Measurements from ENCODE around the gene PLA2G2F.
"Not testable (repeated sequence)": the region's sequence is repeated elsewhere in the genome, so short reads cannot be mapped to it uniquely, and the experiment has no call there.

PLA2G2F gene

DNA sequence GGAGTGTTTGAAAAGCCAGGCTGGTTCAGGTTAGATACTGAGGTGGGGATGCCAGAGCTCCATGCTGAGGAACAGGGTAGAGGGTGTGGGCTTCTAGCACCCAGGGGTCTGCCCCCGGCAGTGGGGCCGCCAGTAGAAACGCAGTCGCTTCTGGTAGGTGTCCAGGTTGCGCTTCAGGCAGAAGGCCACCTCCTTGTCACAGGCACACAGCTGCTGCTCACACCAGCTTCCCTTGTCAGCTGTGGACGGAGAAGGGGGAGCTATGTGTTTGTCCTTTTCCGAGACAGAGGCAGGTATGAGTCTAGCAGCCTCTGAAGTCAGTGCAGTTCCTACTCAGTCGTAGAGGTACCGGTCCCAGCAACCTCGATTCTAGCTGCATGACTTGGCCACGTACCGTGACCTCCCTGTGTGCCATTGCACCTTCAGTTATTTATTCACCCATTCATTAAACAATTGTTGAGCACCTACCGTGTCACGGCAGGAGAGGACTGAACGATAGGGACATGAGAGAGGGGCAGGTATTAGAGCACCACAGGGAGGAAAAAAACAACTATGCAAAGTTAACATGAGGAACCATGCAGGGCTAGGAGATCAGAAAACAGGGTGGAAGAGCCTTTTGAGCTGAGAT is 25.0 kb upstream of the PLA2G2F start:
- DNase-seq (ENCODE audit: low read depth, low spot score), result no peak

DNA sequence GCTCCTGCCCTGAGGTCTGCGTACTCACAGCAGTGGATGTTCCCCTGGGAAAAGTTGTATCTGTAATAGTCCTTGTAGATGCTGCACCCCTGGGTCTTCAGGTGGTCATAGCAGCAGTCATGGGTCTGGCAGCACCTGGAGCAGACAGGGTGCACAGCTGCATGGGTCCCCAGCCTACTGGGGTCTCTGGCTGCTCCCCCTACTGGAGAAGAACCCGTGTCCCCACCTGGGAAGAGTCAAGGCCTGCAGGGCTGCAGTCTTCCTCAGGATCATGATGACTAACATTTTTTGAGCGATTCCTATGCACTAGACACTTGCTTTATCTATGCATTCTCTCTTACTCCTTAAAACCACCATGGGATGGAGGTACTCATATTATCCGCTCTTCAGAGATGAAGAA is 23.6 kb upstream of the PLA2G2F start:
- DNase-seq (ENCODE audit: low read depth, low spot score), result no peak

DNA sequence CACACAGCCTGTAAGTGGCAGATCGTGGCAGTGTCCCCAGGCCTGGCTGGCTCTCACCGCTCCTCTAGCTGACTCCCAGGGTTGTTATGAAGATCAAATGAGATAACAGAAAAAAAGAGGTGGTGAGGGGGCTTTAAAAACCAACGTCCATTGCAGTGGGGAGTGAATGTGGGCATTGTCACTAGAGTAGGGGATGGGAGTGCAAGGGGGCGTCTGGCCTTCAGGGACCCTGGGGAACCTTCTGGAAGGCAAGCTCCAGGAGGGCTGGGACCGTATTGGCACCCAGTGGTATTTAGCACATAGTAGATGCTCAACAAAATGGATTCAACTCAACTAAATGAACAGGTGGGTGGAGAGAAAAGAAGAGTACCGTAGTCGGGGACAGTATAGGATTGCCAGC is 23.2 kb upstream of the PLA2G2F start:
- no peak for DNase-seq (ENCODE audit: low read depth, low spot score)

DNA sequence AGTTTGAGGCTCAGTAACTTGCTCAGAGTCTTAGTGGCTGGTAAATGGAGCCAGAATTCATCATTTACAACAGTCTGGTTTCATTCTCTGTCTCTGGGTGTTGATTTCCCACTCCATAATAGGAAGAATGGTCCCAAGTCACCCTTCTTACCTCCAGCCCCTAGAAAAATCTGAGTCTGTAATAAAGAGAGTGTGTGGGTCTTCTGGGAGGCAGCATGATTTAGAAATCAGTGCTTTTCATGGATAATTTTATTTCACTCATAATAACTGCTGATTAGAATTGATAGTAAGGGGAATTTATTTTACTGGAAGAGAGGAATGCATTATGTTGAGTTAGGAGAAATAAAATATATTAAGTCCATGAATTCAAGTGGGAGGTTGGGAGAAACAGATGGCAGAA is 21.9 kb upstream of the PLA2G2F start:
- DNase-seq (ENCODE audit: low read depth, low spot score), result no peak

DNA sequence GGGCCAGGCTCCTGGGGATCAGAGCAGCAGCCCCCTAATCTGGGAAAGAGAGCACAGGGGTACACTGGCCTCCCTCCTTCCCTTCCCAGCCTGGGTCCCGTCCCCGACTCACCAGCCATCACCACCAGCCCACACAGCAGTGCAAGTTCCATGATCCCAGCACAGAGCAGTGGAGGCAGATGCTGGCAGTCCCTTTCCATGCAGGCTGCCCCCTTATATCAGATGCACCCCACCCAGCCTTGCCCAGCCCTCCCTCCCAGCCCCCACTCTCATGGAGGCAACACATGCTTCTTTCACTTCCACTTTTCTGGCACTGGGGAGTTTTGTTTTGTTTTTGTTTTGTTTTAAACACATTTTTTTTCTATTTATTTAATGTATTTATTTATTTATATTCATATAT is 19.8 kb upstream of the PLA2G2F start, which contains the start of gene PLA2G2D:
Gene PLA2G2D (minus strand): TSS at position 190 of the 400 bp plus-strand sequence. CDS start 38 bp downstream, at position 152.
- DNase-seq (ENCODE audit: low read depth, low spot score), result no peak

DNA sequence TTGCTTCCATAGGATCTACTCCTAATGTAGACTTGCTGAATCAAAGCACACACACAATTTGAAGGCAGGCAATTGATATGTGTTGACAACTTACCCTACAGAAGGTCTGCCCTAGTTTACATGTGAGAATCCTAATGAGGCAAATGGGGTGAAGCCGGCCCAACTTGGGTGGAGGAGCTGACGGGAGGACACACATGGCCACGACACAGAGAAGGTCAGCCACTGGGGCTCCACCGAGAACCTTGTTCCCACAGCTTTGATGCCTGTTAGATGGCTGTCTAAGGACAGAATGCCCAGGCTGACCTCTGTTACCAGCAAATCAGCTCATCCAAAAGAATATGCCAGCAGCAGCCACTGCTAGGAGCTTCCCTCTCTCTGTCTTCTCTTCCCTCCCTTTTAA is 18.3 kb upstream of the PLA2G2F start:
- no peak for DNase-seq (ENCODE audit: low read depth, low spot score)

DNA sequence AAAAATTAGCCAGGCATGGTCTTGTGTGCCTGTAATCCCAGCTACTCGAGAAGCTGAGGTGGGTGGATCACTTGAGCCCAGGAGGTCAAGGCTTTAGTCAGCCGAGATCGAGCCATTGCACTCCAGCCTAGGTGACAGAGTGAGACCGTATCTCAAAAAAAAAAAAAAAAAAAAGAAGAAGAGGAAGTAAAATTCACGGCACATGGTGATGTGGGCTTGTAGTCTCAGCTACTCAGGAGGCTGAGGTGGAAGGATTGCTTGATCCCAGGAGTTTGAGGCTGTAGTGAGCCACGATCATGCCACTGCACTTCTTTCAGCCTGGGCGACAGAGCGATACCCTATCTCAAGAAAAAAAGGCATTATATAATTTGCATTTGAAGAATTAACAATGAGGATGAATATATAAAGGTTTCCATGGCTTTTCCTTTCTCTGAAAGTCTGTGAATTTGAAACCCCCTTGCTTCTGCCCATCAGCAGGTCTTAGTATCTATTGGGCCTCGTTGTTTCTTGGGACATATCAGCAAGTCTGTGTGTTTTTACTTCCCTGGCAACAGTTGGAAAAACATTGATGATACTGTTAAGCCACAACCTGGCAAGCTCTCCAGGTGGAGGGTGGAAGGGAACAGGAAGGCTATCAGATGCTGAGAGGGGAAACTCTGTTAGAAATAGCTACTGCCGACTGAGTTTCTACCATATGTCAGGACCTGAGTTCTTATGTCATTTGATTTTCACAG is 15.2 kb upstream of the PLA2G2F start:
- no peak for DNase-seq (ENCODE audit: low read depth, low spot score)

DNA sequence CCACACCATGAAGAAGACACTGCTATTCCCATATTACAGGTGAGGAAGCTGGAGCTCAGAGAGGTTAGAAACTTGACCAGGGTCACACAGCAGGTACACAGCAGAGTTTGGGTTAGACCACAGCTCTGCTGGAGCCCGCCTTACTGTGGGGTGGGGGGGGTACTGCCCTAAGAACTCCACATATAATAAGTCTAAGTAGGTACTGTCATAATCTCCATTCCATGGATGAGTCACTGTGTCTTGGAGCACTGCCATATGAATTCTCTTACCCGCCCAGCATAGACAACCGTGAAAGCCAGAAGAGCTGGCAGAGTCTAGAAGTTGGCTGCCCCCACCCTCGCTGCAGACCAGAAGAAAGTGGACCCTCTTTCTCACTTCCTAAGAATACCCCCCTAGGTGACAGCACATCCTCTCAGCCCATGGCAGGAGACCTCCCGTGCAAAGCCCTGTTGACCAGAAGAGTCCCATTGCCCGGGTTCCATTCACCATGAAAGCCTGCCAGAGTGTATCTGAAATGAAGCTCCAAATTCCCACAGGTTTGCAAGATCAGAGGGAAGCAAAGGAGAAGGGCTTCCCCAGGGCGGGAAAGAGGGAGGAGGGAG is 14.6 kb upstream of the PLA2G2F start:
- no peak for DNase-seq (ENCODE audit: low read depth, low spot score)

DNA sequence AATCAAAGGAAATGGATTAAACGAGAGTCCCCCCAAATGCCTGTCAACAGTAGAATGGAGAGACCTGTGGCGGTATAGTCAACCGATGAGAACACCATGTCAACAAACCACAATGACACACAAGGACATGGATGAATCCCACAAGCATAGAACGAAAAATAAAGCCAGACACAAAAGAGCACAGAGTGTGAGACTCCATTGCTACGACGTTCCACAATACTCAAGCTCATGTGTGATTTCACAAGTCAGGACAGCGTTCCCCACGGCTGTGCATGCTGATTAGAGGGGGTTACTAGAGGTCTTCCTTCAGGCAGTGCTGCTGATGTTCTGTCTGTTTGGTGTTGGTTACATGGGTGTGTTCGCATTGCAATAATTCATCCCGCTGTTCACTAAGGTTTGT is 14.0 kb upstream of the PLA2G2F start:
- DNase-seq (ENCODE audit: low read depth, low spot score), result no peak

DNA sequence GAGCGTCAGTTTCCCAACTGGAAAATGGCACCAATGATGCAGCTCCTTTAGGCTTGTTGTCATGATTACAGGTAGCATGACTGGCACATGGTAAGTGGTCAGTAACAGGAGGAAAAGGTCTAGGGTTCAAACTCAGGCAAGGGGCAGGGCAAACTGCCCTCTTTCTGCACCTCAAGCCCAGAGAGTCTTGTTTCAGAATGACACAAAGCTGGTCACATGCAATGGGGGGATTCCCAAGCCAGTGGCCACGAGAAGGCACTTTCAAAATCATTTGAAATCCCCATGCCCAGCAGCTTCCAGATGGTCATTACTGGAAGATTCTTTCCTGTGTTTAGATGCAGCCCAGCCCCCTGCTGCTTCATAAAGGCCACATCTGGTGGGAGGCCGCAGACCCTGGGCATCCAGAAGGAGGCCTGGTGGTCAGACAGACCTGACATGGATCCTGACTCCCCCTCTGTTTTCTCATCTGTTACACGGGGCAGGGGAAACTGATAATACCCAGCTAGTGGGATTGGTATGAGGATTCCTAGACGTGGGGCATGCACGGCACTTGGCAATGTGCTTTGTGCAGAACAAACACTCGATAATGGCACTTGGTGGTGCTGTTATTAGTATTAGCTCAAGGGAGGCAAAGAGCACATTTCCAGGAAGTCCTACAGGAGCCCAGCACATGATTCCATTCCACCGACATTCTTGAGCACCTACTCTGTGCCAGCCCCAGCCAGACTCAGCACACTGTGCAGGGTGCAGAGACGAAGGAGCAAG is 12.9 kb upstream of the PLA2G2F start:
- no peak for DNase-seq (ENCODE audit: low read depth, low spot score)

DNA sequence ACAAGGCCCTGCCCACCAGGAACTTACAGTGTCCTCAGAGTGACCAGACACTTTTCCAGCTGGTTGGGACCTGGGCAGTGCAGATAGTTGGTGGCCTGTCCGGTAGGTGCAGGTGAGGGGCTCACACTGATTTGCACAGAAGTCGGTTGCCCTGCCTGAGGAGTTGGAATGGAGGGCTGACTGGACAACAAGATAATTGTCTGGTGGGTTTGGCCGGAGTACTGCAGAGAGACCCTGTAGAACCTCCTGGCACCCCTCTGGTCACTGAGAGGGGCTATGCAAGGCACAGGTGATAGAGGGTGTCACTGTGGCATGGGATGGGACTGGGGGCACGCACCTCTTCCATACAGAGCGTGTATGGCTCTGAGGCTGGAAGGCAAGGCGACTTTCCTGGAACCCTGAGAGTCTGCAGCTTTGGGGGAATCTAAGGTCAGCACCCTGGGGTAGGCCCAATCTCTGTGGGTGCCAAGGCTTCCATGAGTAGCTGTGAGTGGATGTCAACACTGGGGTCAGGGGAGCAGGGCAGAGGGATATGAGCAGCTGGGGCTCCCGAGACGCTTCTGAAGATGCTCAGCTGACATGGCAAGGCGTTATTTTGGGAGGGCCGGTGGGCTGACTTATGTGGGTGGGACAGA is 12.2 kb upstream of the PLA2G2F start:
- no peak for DNase-seq (ENCODE audit: low read depth, low spot score)

DNA sequence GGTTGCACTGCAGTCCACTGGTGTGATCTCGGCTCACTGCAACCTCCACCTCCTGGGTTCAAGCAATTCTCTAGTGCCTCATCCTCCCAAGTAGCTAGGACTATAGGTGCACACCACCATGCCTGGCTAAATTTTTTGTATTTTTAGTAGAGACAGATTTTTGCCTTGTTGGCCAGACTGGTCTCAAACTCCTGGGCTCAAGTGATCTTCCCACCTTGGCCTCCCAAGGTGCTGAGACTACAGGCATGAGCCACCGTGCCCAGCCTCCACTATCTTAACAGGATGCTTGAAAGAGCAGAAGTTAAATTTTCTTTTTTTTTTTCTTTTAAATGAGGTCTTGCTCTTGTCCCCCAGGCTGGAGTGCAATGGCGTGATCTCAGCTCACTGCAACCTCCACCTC is 8.6 kb upstream of the PLA2G2F start:
- DNase-seq (ENCODE audit: low read depth, low spot score), result not testable (repeated sequence)

DNA sequence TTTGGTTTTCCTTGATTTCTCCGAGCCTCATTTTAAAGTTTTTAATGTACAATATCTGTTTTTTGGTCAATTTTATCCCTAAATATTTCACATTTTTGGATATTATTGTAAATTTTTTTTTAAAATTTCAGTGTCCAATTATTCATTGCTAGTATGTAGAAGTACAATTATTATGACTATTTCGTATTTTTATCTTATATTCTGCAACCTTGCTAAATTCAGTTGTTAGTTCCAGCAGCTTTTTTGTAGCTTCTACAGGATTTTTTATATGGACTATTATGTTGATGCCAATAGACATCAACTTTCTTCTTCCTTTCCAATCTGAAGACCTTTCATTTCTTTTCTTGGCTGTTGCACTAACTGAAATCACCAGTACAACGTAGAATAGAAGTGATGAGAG is 4.1 kb upstream of the PLA2G2F start:
- DNase-seq (ENCODE audit: low read depth, low spot score), result no peak

DNA sequence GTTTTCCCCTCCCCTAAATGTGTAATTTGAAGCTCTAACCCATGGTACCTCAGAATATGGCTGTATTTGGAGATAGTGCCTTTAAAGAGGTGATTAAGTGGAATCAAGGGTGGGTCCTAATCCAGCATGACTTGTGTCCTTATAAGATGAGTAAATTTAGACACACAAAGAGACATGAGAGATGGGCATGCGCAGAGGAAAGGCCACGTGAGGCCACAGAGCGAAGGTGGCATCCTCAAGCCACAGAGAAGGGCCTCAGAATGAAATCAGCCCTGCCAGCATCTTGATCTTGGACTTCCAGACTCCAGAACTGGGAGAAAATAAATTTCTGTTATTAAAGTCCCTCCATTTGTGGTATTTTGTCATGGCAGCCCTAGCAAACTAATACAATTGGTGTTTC is 2.9 kb upstream of the PLA2G2F start:
- no peak for DNase-seq (ENCODE audit: low read depth, low spot score)

DNA sequence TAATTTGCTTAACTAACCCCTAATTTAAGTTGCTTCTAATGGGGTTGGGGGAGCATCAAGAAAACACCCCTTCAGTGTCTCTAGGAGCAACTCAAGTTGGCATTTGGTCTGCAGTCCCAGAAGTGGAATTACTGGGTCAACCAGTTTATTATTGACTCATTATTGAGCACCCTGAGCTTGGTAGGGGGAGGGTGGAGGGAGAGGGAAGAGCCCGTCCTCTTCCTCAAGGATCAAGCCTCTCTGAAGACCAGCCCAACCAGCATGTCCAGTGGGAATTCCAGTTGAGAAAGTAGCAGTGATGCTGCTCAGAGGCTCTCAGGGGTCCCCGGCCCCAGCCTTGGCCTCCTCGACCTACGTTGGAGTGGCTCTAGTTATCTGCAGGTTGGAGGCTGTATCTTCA is 2.1 kb upstream of the PLA2G2F start:
- no peak for DNase-seq (ENCODE audit: low read depth, low spot score)

DNA sequence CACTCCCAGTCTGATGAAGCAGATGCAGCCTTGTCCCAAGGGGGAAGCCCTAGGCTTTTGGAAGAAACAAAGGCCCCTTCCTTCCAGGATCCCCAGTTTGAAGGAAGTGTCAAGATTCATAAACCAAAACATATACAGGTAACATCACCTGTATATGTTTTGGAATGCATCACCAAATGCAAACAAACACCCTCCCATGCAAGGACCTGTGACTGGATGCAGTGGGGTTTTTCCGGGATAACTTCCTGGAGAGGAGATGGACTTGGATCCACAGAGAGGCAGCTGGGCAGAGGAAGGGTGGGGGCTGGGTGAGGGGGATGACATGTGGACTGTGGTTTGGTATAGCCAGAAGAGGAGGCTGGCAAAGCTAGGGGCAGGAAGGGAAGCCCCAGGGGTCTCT is 1.5 kb upstream of the PLA2G2F start:
- no peak for DNase-seq (ENCODE audit: low read depth, low spot score)

DNA sequence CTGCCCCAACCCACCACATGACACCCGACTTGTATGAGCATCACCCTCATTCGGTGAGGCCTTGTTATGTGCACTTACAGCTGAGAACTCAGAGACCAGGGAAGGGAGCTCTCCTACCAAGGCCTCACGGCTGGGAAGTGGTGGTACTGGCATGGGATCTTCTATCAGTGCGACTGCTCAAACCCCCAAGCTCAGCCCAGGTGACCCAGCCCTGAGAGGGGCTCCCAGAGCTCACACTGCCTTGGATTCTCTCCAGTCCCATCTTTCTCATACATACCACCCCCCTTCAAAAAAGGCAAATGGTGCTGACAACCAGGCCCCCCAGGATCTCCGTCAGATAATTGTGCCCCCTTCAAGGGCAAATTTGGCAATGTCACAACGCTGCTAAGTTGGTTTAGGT is 777 bp upstream of the PLA2G2F start:
- no peak for DNase-seq (ENCODE audit: low read depth, low spot score)

DNA sequence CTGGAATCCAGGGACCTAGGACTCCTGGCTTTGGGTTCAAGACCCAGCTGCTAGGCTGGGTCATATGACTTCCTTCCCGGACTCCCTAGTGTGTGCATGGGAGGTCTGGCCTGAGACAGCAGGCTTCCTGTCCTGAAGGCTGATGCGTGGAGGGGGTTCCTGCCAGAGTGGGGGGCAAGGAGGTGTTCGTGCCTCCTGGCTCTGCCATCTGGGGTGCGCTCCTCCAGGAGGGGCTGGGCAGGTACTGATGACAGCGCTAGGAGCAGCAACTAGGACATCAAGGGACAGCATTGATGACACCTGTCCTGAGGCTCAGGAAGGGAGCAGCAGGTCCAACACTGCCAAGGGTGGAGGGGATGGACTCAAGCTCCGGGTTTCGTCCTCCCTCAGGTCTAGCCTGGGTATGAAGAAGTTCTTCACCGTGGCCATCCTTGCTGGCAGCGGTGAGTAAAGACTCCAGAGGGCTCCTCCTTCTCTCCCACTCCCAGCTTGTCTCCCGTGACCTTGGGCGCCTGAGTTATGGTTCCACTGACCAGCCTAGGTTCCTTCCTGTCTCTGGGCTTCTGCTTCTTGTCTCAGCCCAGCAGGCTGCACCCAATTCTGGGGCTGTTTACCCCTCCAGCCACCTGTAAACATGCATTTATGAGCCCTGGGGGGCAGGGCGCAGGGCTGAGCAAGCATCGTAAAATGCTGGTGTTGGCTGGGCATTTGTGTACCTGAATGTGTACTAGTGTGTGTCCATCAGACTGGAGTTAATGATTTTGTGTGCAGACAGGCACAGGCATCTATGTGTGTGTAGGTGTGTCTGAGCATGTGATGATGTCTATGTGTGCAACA is 871 bp downstream of the PLA2G2F start:
- no peak for DNase-seq (ENCODE audit: low read depth, low spot score)

DNA sequence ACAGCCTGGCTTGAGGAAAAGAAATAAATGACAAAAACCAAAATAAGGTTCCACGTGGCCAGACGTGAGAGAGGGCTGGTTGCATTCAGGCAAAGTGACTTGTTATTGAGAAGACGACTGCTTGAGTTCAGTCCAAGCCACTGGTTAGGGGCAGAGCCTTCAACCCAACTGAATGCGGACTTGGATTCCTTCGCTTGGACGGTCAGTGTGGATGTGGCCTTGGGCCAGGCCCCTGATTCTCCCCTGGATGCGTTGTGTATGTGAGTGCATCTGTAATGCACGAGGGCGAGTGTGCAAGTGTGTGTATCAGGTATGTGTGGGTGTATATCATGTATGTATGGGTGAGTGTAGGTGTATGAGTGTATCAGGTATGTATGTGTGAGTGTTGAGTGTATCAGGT is 1.9 kb downstream of the PLA2G2F start:
- no peak for DNase-seq (ENCODE audit: low read depth, low spot score)

DNA sequence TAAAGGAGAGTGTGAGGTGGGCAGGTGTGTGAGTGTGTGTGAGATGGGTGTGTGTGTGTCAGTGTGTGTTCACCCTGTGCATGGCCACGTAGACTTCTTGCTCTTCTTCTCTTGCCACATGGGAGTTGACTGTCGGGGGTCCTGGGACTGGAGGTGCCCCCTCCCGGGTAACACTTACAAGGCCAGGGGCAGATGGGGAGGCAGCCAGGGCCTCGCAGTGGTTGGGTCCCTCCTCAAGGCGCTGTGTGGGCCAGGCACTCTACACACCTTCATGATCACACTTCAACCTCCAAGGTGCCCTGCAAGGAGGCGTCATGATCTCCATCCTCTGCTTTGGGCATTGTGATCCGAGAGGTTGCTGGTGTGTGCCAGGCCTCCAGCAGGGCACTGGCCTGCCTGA is 2.3 kb downstream of the PLA2G2F start:
- DNase-seq (ENCODE audit: low read depth, low spot score), result no peak

Data from activated CD4-positive, CD25-positive, alpha-beta regulatory T cell treated with anti-CD3 and anti-CD28 coated beads, Interleukin-2, amount 50 U/mL, for 16 hours (primary cell).